ENCODE data around the gene OR52N1. TPM values are rescaled to one million over a fixed set of nuclear protein-coding genes. Genes with fewer than 3 reads are reported as not detected.

The OR52N1 gene
- polyA plus RNA-seq (ENCODE audit: low read depth in 6 of 6): not detected

- Mint-ChIP-seq H3K36me3 (no peaks in the 10 kb centered on the region), H3K4me3 (no peak within 1 kb of the TSS), H3K9me3 (no peaks in the 10 kb centered on the region), H3K27ac (no peak within 1 kb of the TSS), H3K27me3 (peaks cover 10 to 22% (median 13%) of the 10 kb centered on the region in 3 donors), H3K4me1 (no peaks in the 10 kb centered on the region)
- no peak for DNase-seq
- ATAC-seq (ENCODE audit: low read depth in 2 of 2): no peak
Measured at GRCh38 chr11:5791165-5791564, at the start of gene OR52N1. Gene OR52N1, minus strand, starts transcription at chr11:5791265. Its CDS starts 2,449 bp downstream, at chr11:5788816.

- Mint-ChIP-seq H3K27ac (no peak overlapping the region), H3K9me3 (peaks cover 0 to 18% (median 6%) of the 10 kb centered on the region in 7 donors), H3K4me1 (no peaks in the 10 kb centered on the region), H3K27me3 (peaks cover 10 to 34% (median 24%) of the 10 kb centered on the region in 3 donors), H3K36me3 (no peaks in the 10 kb centered on the region), H3K4me3 (no peak overlapping the region)
- ATAC-seq (ENCODE audit: low read depth in 2 of 2): no peak
- DNase-seq: no peak
Measured at GRCh38 chr11:5837695-5838094, 46.6 kb upstream of the OR52N1 start.

- ATAC-seq (ENCODE audit: low read depth in 2 of 2) (no peak), DNase-seq (no peak)
- Mint-ChIP-seq H3K9me3 (peaks cover 0 to 11% (median 2%) of the 10 kb centered on the region in 7 donors), H3K27ac (no peak overlapping the region), H3K27me3 (peaks cover 6 to 14% (median 13%) of the 10 kb centered on the region in 3 donors), H3K36me3 (no peaks in the 10 kb centered on the region), H3K4me3 (no peak overlapping the region), H3K4me1 (no peaks in the 10 kb centered on the region)
Measured at GRCh38 chr11:5833446-5833845, 42.4 kb upstream of the OR52N1 start.

GRCh38 chr11:5831196-5831829, 40.2 kb upstream of the OR52N1 start:
- Mint-ChIP-seq H3K36me3 (no peaks in the 10 kb centered on the region), H3K4me3 (no peak overlapping the region), H3K27ac (no peak overlapping the region), H3K4me1 (no peaks in the 10 kb centered on the region), H3K9me3 (peaks cover 0 to 6% (median 2%) of the 10 kb centered on the region in 7 donors), H3K27me3 (peaks cover 7 to 17% (median 9%) of the 10 kb centered on the region in 3 donors)
- DNase-seq: no peak
- no peak for ATAC-seq (ENCODE audit: low read depth in 2 of 2)

- H3K36me3 Mint-ChIP-seq: no peaks in the 10 kb centered on the region
- peaks cover 6 to 22% (median 11%) of the 10 kb centered on the region in 3 donors for H3K4me1 Mint-ChIP-seq
- H3K4me3 Mint-ChIP-seq: peak overlapping the region; percentile 58 to 85 (median 72)
- peaks cover 0 to 11% (median 5%) of the 10 kb centered on the region in 3 donors for H3K27me3 Mint-ChIP-seq
- ATAC-seq (ENCODE audit: low read depth in 2 of 2) (no peak), DNase-seq (no peak)
- no peaks in the 10 kb centered on the region for H3K9me3 Mint-ChIP-seq
- peak overlapping the region in 3 of 6 donors; percentile 17 to 79 (median 69) for H3K27ac Mint-ChIP-seq
Measured at GRCh38 chr11:5818245-5818886, 27.3 kb upstream of the OR52N1 start.

GRCh38 chr11:5815534-5815933, 24.5 kb upstream of the OR52N1 start:
- H3K4me1 Mint-ChIP-seq: peaks cover 6 to 22% (median 11%) of the 10 kb centered on the region in 3 donors
- H3K4me3 Mint-ChIP-seq: no peak overlapping the region
- H3K27ac Mint-ChIP-seq: no peak overlapping the region
- H3K36me3 Mint-ChIP-seq: no peaks in the 10 kb centered on the region
- peak; percentile 63 to 73 for ATAC-seq (ENCODE audit: low read depth in 2 of 2)
- peak; percentile 2 for DNase-seq
- peaks cover 0 to 2% (median 0%) of the 10 kb centered on the region in 3 donors for H3K27me3 Mint-ChIP-seq
- no peaks in the 10 kb centered on the region for H3K9me3 Mint-ChIP-seq

- H3K9me3 Mint-ChIP-seq: no peaks in the 10 kb centered on the region
- no peak overlapping the region for H3K27ac Mint-ChIP-seq
- peak overlapping the region in 1 of 8 donors; percentile 22 for H3K4me3 Mint-ChIP-seq
- ATAC-seq (ENCODE audit: low read depth in 2 of 2) (no peak), DNase-seq (no peak)
- H3K4me1 Mint-ChIP-seq: peaks cover 7 to 19% (median 12%) of the 10 kb centered on the region in 3 donors
- H3K36me3 Mint-ChIP-seq: no peaks in the 10 kb centered on the region
- peaks cover 4 to 26% (median 21%) of the 10 kb centered on the region in 3 donors for H3K27me3 Mint-ChIP-seq
Measured at GRCh38 chr11:5809905-5810795, 19.1 kb upstream of the OR52N1 start.

- Mint-ChIP-seq H3K4me1 (peaks cover 7 to 13% (median 12%) of the 10 kb centered on the region in 3 donors), H3K9me3 (peaks cover 2 to 5% (median 4%) of the 10 kb centered on the region in 7 donors), H3K27me3 (peaks cover 4 to 26% (median 26%) of the 10 kb centered on the region in 3 donors), H3K36me3 (no peaks in the 10 kb centered on the region), H3K4me3 (peak overlapping the region; percentile 80 to 96 (median 92)), H3K27ac (peak overlapping the region in 1 of 6 donors; percentile 76)
- ATAC-seq (ENCODE audit: low read depth in 2 of 2) (peak in 1 of 2 donors; percentile 16), DNase-seq (peak; percentile 9)
Measured at GRCh38 chr11:5809122-5809519, 18.1 kb upstream of the OR52N1 start.

GRCh38 chr11:5808500-5809121, 17.5 kb upstream of the OR52N1 start, which contains the start of gene OR52N2:
Gene OR52N2, plus strand, starts transcription at chr11:5808924. Its CDS starts 11,412 bp downstream, at chr11:5820336.
- Mint-ChIP-seq H3K27me3 (peaks cover 4 to 30% (median 26%) of the 10 kb centered on the region in 3 donors), H3K4me3 (peak within 1 kb of the TSS; percentile 80 to 96 (median 92)), H3K27ac (peak within 1 kb of the TSS in 3 of 6 donors; percentile 3 to 76 (median 54)), H3K36me3 (no peaks in the 10 kb centered on the region), H3K4me1 (peaks cover 7 to 13% (median 12%) of the 10 kb centered on the region in 3 donors), H3K9me3 (peaks cover 2 to 9% (median 8%) of the 10 kb centered on the region in 7 donors)
- DNase-seq (peak; percentile 63), ATAC-seq (ENCODE audit: low read depth in 2 of 2) (peak; percentile 78 to 88)

- Mint-ChIP-seq H3K27me3 (peaks cover 4 to 38% (median 32%) of the 10 kb centered on the region in 3 donors), H3K4me3 (peak overlapping the region in 1 of 8 donors; percentile 82), H3K27ac (no peak overlapping the region), H3K9me3 (peaks cover 5 to 16% (median 14%) of the 10 kb centered on the region in 7 donors), H3K4me1 (peaks cover 7 to 13% (median 12%) of the 10 kb centered on the region in 3 donors), H3K36me3 (peaks cover 0 to 8% of the 10 kb centered on the region in 2 donors)
- DNase-seq: no peak
- ATAC-seq (ENCODE audit: low read depth in 2 of 2): no peak
Measured at GRCh38 chr11:5807580-5807979, 16.5 kb upstream of the OR52N1 start.

GRCh38 chr11:5803982-5804381, 12.9 kb upstream of the OR52N1 start:
- peaks cover 5 to 16% (median 14%) of the 10 kb centered on the region in 7 donors for H3K9me3 Mint-ChIP-seq
- H3K4me1 Mint-ChIP-seq: peaks cover 2 to 9% (median 8%) of the 10 kb centered on the region in 3 donors
- no peak for ATAC-seq (ENCODE audit: low read depth in 2 of 2)
- H3K4me3 Mint-ChIP-seq: no peak overlapping the region
- peaks cover 7 to 41% (median 26%) of the 10 kb centered on the region in 3 donors for H3K27me3 Mint-ChIP-seq
- peaks cover 0 to 8% of the 10 kb centered on the region in 2 donors for H3K36me3 Mint-ChIP-seq
- H3K27ac Mint-ChIP-seq: peak overlapping the region in 2 of 6 donors; percentile 66 to 80
- DNase-seq: no peak

GRCh38 chr11:5796541-5796940, 5.5 kb upstream of the OR52N1 start:
- H3K27ac Mint-ChIP-seq: no peak overlapping the region
- ATAC-seq (ENCODE audit: low read depth in 2 of 2) (no peak), DNase-seq (no peak)
- no peaks in the 10 kb centered on the region for H3K4me1 Mint-ChIP-seq
- peaks cover 16 to 35% (median 31%) of the 10 kb centered on the region in 3 donors for H3K27me3 Mint-ChIP-seq
- no peak overlapping the region for H3K4me3 Mint-ChIP-seq
- H3K36me3 Mint-ChIP-seq: no peaks in the 10 kb centered on the region
- H3K9me3 Mint-ChIP-seq: no peaks in the 10 kb centered on the region

All from naive B cell (primary cell).